Activated naive CD8-positive, alpha-beta T cell treated with anti-CD3 and anti-CD28 coated beads, Interleukin-2, amount 10 ng/mL, durations not matched to agents 7 days and 5 days (primary cell): ENCODE measurements around the gene NAIF1. TPM values are rescaled to one million over a fixed set of nuclear protein-coding genes. Genes with fewer than 3 reads are reported as not detected.
"Not testable (repeated sequence)": the region's sequence is repeated elsewhere in the genome, so short reads cannot be mapped to it uniquely, and the experiment has no call there.

Experiments used
- ATAC-seq: fragments of 150-1000 bp; cut with Tn5 transposase; one replicate; pipeline ENCODE4 v1.10.0; 2021; ENCODE audit warnings: low read depth, moderate library complexity
- POLR2A ChIA-PET: fragments of 350-600 bp; sonication (Branson Sonifier 250); formaldehyde crosslinking; loops from one replicate; lab custom pipeline; 2021; ENCODE audit warnings: antibody characterized with exemption; lab: Charles Lee
- DNase-seq: peaks from one replicate; pipeline ENCODE4 v3.0.0; 2021
- H3K27ac Mint-ChIP-seq: one replicate; pipeline ENCODE4 v1.8.0; 2022; ENCODE audit warnings: mild to moderate bottlenecking, mixed read lengths
- H3K27me3 Mint-ChIP-seq: one replicate; pipeline ENCODE4 v1.8.0; 2022; ENCODE audit warnings: mild to moderate bottlenecking, moderate library complexity, mixed read lengths
- H3K36me3 Mint-ChIP-seq: one replicate; pipeline ENCODE4 v1.8.0; 2021; ENCODE audit warnings: mild to moderate bottlenecking, mixed read lengths
- H3K4me1 Mint-ChIP-seq: one replicate; pipeline ENCODE4 v1.8.0; 2021; ENCODE audit warnings: mixed read lengths
- H3K4me3 Mint-ChIP-seq: one replicate; pipeline ENCODE4 v1.8.0; 2022; ENCODE audit warnings: mild to moderate bottlenecking, moderate library complexity, mixed read lengths
- H3K9me3 Mint-ChIP-seq: one replicate; pipeline ENCODE4 v1.8.0; 2021; ENCODE audit warnings: mixed read lengths
- total RNA-seq, 2 experiments: library from RNA; stranded (reverse); gene quantifications; one replicate each; pipeline ENCODE4 v1.2.3, GENCODE V29; 2021

NAIF1 gene
- total RNA-seq, 2 experiments from 2014 or later = 11.8 to 13.2 TPM

DNA sequence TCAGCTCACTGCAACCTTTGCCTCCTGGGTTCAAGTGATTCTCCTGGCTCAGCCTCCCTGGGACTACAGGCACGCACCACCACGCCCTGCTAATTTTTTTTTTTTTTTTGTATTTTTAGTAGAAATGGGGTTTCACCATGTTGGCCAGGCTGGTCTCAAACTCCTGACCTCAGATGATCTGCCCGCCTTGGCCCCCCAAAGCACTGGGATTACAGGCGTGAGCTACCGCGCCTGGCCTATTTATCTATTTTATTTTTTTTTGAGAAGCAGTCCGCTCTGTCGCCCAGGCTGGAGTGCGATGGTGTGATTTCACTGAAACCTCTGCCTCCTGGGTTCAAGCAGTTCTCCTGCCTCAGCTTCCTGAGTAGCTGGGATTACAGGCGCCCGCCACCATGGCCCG, 4.4 kb upstream of the NAIF1 start:
- H3K27me3 Mint-ChIP-seq, ATAC-seq, H3K36me3 Mint-ChIP-seq, DNase-seq, H3K9me3 Mint-ChIP-seq: not testable (repeated sequence)
- peak overlapping the region; percentile 90 for H3K27ac Mint-ChIP-seq
- H3K4me1 Mint-ChIP-seq = peaks cover 24% of the 10 kb centered on the region
- peak overlapping the region; percentile 94 for H3K4me3 Mint-ChIP-seq
- POLR2A ChIA-PET = interaction anchor here (1.0 to 2.4 kb wide), 6 partner anchors 21 to 122 kb away, joined by 3 to 9 read pairs (median 3); partner anchors contain the start of gene EEIG1

DNA sequence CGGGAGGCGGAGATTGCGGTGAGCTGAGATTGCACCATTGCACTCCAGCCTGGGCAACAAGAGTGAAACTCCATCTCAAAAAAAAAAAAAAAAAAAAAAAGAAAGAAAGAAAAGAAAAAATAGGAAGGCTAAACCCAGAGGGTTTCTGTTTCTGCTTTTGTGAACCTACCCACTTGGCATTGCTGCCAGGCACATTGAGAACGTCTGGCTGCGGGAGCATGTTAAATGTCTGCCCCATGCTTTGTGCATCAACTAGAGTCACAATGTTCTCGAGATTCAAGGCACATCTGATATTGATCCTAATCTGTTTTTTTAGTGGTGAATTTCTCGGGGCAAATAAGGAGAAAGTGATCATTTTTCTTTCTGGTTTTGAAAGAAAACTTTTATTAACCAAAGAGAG, 3.8 kb upstream of the NAIF1 start:
- H3K27me3 Mint-ChIP-seq = no peaks in the 10 kb centered on the region
- POLR2A ChIA-PET = no interaction called here
- ATAC-seq = no peak

DNA sequence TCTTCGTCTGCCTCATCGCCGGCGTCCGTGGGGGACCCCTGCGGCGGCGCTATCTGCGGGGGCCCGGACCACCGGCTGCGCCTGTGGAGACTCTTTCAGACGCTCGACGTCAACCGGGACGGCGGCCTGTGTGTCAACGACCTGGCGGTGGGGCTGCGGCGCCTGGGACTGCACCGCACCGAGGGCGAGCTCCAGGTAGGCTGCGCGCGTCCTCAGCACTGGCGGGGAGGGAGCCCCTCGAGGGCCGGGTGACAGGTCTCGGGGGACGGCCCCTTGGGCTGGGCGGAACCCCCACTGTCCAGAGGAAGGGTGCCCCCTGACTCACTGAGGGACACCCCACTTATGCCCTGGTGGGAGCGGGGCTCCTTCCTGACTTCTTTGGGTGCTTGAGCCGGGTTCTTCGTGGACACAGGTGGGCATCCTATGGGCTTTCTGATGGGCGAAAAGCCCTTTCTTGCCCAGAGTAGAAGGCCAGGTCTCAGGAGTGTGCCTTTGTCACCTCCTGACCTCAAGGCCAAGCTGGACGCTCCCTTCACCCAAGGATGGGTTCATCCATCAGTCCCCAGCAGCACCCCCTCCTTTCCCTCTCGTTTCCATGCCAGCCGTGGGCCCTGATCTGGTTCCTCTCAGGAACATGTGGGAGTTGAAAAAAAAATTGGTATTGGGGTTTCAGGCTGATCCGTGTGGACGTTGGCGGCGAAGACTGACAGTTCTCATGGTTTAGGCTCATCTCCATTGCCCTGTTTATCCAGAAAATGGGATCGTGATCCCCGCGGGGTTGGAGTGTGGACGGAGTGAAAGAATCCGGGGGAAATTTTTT, 1.5 kb upstream of the NAIF1 start:
- no peaks in the 10 kb centered on the region for H3K27me3 Mint-ChIP-seq
- H3K9me3 Mint-ChIP-seq = no peaks in the 10 kb centered on the region
- POLR2A ChIA-PET = interaction anchor here (0.6 to 3.4 kb wide), 14 partner anchors 9 to 749 kb away, joined by 3 to 22 read pairs (median 4); partner anchors contain the start of gene EEIG1
- H3K4me1 Mint-ChIP-seq = peaks cover 41% of the 10 kb centered on the region
- DNase-seq = no peak
- H3K27ac Mint-ChIP-seq = peak overlapping the region; percentile 84
- H3K36me3 Mint-ChIP-seq = peaks cover 3% of the 10 kb centered on the region
- no peak for ATAC-seq
- H3K4me3 Mint-ChIP-seq = peak overlapping the region; percentile 94

More for the DNA sequence above, 3.8 kb upstream of the NAIF1 start:
- Mint-ChIP-seq H3K4me1 (peaks cover 29% of the 10 kb centered on the region), H3K9me3 (no peaks in the 10 kb centered on the region), H3K4me3 (peak overlapping the region; percentile 94), H3K27ac (peak overlapping the region; percentile 90), H3K36me3 (peaks cover 5% of the 10 kb centered on the region)
- DNase-seq = no peak

DNA sequence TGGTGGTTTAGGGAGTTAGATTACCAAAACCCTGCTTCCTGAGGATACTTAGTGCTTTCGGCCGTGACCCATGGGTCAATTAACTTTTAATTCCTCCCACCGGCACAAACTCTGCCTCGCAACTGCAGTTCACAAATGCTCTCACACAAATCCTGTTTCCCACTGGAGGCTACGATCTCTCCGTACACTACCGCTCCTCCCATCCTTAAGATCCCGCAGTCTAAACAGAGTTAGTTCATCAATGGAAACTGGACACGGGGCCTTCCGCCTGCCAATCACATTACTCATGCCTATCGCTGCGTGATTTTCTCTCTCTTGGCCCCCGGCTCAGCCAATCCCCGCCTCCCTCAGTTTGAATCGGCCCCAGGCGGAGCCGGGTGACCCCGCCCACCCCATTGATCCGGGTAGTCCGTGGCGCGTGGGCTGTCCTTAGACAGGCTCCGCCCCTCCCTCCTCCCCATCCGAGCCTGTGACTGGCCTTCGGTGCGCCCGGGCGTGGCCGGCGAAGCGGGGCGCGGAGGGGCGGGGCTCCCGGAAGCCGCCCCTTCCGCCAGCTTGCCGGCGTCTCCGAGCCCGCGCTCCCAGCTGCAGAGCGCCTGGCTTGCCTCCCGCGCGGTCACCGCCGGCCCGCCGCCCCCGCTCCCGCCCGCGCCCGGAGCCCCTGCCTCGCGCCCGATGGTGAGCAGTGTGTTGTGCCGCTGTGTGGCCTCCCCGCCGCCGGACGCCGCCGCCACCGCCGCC, 695 bp upstream of the NAIF1 start, which contains the start of gene SLC25A25:
Gene SLC25A25, plus strand, starts transcription at position 588 of the 741 bp plus-strand sequence. Its CDS starts 88 bp downstream, at position 676.
- POLR2A ChIA-PET = interaction anchor here (0.6 to 3.4 kb wide), 19 partner anchors 10 to 750 kb away, joined by 3 to 22 read pairs (median 4); partner anchors contain the start of gene EEIG1
- H3K4me1 Mint-ChIP-seq = peaks cover 38% of the 10 kb centered on the region
- peak; percentile 100 for DNase-seq
- no peaks in the 10 kb centered on the region for H3K9me3 Mint-ChIP-seq
- peak within 1 kb of the TSS; percentile 94 for H3K4me3 Mint-ChIP-seq
- H3K36me3 Mint-ChIP-seq = peaks cover 5% of the 10 kb centered on the region
- peak; percentile 79 for ATAC-seq
- peak within 1 kb of the TSS; percentile 84 for H3K27ac Mint-ChIP-seq
- no peaks in the 10 kb centered on the region for H3K27me3 Mint-ChIP-seq

DNA sequence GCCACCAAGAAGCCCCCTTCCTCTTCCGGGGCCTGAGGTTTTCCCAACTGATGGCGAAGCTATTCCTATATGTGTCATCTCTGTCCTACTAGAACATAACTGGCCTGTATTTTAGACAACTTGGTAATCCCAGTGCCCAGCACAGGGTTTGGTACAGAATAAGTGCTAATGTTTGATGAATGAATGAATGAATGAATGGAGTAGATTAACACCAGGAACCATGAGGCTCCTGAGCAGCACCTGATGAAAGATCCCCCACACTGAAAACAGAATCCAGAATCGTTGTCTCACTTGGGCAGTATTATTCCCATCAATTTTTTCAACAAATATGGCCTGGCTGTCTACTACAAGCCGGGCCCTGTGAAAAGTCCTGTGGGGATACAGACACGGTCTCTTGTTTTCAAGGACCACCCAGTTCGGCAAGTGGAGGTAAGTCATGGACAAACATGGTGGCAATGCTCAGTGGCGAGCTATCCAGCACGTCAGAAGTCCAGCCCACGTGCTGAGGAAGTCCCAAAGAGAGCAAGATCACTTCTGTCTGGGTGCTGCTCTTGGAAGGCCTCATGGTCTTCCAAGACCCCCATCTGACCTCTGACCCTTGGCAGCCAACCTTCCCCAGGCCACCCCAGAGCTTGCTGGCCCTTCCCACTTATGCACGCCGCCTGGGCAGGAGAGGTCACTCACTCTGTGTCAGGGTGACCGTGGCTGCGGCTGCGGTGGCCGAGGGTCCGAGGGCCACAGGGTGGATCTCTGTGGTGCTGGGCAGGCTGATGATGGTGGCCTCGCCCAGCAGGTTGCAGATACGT, 1.0 kb downstream of the NAIF1 start:
- H3K4me3 Mint-ChIP-seq = no peak overlapping the region
- H3K4me1 Mint-ChIP-seq = peaks cover 37% of the 10 kb centered on the region
- H3K36me3 Mint-ChIP-seq = peaks cover 9% of the 10 kb centered on the region
- DNase-seq = no peak
- ATAC-seq = no peak
- no peaks in the 10 kb centered on the region for H3K9me3 Mint-ChIP-seq
- peak overlapping the region; percentile 81 for H3K27ac Mint-ChIP-seq
- POLR2A ChIA-PET = interaction anchor here (0.6 to 0.8 kb wide), 3 partner anchors 89 to 498 kb away, joined by 3 to 4 read pairs (median 3); a partner anchor contains a TSS
- no peaks in the 10 kb centered on the region for H3K27me3 Mint-ChIP-seq

DNA sequence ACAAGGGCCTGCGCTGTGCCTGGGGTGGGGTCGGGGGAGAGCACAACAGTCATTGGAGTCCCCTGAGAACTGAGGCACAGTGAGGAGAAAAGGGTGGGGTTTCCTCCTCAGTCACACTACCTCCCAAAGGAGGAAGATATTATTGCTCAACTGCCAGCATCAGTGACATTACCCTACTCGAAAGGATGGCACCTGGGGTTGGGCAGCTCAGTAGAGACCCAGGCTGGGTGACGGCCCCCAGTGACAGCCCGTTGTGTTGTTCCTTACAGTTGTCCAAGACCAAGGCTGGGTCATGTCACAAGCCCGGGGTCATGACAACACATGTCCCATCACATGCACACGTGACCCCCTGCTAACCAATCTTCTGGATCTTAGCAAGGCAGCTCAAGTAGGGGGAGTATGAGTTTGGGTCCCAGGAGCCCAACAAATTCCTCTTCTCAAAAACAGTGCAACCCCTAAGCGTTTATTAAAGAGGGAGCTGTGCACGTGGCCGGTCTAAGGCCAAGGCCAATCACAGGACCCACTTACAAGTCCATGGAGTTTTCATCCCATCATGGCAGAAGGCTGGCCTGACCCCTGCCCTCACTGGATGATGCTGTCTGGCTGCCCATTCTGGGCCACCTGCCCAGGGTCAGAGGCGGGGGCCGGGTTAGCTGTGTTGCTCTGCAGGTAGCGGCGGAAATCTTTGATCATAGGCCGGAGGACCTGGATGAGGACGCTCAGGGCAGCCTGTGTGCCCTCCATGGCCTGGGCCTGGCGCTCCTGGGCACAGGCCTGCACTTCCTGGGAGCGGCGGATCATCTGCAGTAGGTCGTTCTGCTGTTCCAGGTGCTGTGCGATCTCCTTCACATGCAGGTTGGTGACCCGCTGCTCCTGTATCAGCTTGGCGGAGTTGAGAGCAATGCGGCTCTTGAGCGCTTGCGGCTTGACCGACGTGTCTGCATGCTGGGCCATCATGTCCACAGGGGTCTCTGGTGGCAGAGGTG, 4.0 kb downstream of the NAIF1 start:
- DNase-seq (no peak), ATAC-seq (no peak)
- Mint-ChIP-seq H3K27ac (no peak overlapping the region), H3K4me1 (peaks cover 33% of the 10 kb centered on the region), H3K9me3 (no peaks in the 10 kb centered on the region), H3K27me3 (no peaks in the 10 kb centered on the region), H3K4me3 (no peak overlapping the region), H3K36me3 (peaks cover 9% of the 10 kb centered on the region)
- POLR2A ChIA-PET = no interaction called here

DNA sequence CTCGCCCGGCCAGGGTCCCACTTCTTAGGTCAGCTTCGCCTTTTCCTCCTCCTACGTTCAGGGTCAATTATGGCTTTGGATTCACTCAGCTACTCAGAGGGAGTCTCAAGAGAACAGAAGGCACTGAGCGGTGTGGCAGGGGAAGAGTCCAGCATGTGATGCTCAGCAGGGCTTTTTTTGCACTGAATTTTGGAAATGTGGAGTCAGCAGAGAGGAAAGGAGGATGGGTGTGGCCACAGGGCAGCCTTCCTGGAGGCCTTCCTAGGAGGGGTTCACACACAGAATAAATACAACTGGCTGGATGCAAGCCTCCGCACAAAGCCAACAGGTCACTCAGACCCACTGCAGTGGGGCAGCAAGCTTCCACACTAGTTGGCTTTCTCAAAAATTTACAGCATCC, 4.8 kb downstream of the NAIF1 start:
- ATAC-seq (no peak), DNase-seq (no peak)
- peaks cover 33% of the 10 kb centered on the region for H3K4me1 Mint-ChIP-seq
- H3K27ac Mint-ChIP-seq = peak overlapping the region; percentile 81
- H3K4me3 Mint-ChIP-seq = peak overlapping the region; percentile 11
- POLR2A ChIA-PET = no interaction called here
- no peaks in the 10 kb centered on the region for H3K9me3 Mint-ChIP-seq
- H3K36me3 Mint-ChIP-seq = peaks cover 9% of the 10 kb centered on the region
- H3K27me3 Mint-ChIP-seq = no peaks in the 10 kb centered on the region

DNA sequence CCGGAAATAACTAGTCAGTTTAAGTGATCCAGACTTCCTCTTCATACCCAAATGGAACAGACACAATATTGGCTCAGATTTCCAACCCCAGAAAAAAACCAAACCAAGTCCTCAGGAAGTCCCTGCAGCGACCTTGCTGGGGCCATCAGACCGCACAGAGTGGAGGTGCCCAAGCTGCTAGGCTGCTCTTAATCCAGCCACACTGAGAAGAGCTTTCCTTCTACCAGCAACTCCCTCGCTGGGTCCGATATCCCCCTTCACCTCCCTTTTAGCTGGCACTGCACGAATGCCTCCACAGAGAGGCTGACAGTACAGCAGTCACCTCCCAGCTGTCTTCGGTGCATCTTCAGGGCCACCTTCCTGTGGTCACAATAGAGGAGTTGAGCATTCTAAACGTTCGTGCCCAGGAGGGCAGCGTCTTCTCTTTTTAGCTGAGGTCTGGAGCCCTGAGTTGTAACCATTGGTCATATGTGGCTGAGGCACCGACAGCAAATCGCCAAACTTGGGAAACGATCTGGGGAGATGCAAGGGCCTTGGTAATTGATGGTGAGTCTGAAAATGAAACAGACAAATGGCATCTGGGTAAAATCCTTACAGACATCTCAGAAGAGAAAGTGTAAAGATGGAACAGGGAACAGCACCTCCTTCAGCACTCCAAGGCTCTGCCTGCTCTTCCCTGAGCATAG, 5.7 kb downstream of the NAIF1 start:
- H3K9me3 Mint-ChIP-seq = no peaks in the 10 kb centered on the region
- peak overlapping the region; percentile 81 for H3K27ac Mint-ChIP-seq
- peaks cover 33% of the 10 kb centered on the region for H3K4me1 Mint-ChIP-seq
- POLR2A ChIA-PET = interaction anchor here (0.8 to 1.2 kb wide), 2 partner anchors 53 to 56 kb away, joined by 3 read pairs; no protein-coding TSS in a partner anchor
- H3K36me3 Mint-ChIP-seq = peaks cover 9% of the 10 kb centered on the region
- peak; percentile 43 for DNase-seq
- peak; percentile 60 for ATAC-seq
- H3K27me3 Mint-ChIP-seq = no peaks in the 10 kb centered on the region
- H3K4me3 Mint-ChIP-seq = peak overlapping the region; percentile 66

DNA sequence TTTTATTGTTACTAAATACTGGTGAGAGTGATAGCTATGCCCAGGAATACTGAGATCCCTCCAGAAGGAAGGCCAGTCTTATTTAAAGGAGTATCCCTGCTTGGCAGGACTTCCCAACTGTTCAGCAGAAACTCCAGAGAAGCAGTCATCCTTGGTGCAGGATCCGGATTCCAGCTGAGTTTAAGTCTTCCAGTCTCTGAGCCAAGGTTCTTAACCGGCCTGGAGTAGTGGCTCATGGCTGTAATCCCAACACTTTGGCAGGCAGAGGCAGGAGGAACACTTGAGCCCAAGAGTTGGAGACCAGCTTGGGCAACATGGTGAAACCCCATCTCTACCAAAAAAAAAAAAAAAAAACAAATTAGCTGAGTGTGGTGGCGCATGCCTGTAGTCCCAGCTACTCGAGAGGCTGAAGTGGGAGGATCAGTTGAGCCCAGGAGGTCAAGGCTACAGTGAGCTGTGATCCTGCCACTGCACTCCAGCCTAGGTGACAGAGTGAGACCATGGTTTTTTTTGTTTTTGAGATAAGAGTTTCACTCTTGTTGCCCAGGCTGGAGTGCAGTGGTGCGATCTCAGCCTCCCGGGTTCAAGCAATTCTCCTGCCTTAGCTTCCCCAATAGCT, 7.6 kb downstream of the NAIF1 start:
- H3K27ac Mint-ChIP-seq = no peak overlapping the region

DNA sequence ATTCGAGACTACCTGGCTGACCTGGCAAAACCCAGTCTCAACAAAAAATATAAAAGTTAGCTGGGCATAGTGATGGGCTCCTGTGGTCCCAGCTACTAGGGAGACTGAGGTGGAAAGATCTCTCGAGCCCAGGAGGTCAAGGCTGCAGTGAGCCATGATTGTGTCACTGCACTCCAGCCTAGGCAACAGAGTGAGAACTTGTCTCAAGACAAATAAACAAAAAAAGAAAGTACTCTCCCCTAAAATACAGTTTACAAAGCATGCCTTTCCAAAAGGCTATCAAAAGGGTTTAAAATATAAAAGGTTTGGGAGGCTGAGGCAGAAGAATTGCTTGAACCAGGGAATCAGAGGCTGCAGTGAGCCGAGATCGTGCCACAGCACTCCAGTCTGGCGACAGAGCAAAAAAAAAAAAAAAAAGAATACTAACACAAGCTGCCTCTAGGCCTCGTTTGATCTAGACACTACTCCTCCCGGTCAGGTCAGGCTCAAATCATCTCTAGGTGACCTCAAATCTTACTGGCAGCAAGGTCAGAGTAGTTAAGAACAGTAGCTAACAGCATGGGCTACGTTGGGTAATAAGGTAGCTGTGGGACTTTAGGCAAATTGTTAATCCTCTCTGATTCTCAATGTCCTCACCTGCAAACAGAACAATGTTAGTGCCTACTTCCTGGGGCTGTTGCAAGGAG, 9.3 kb downstream of the NAIF1 start:
- H3K27me3 Mint-ChIP-seq = peaks cover 3% of the 10 kb centered on the region
- no peak overlapping the region for H3K27ac Mint-ChIP-seq
- POLR2A ChIA-PET = interaction anchor here (0.7 to 1.6 kb wide), 2 partner anchors 9 kb away, joined by 4 to 6 read pairs; partner anchors contain the start of gene NAIF1

More for the DNA sequence above, 7.6 kb downstream of the NAIF1 start:
- H3K36me3 Mint-ChIP-seq = peaks cover 9% of the 10 kb centered on the region
- DNase-seq (no peak), ATAC-seq (no peak)
- no peak overlapping the region for H3K4me3 Mint-ChIP-seq
- H3K4me1 Mint-ChIP-seq = peaks cover 16% of the 10 kb centered on the region
- no peaks in the 10 kb centered on the region for H3K9me3 Mint-ChIP-seq
- POLR2A ChIA-PET = interaction anchor here (0.5 to 0.6 kb wide), 2 partner anchors 29 to 89 kb away, joined by 3 read pairs; no protein-coding TSS in a partner anchor
- peaks cover 3% of the 10 kb centered on the region for H3K27me3 Mint-ChIP-seq

More for the DNA sequence above, 9.3 kb downstream of the NAIF1 start:
- Mint-ChIP-seq H3K4me3 (no peak overlapping the region), H3K36me3 (peaks cover 5% of the 10 kb centered on the region), H3K4me1 (peaks cover 16% of the 10 kb centered on the region), H3K9me3 (no peaks in the 10 kb centered on the region)
- ATAC-seq = no peak
- no peak for DNase-seq
